Parathyroid adenoma (tissue), 2 donors: ENCODE data around the gene TNIP3.

Source experiments
- H2AFZ ChIP-seq: fragments of 300-600 bp; sonication (generic); one replicate; pipeline ENCODE4 v1.7.0; 2017; ENCODE audit warnings: antibody characterized with exemption, mild to moderate bottlenecking
- H3K27ac ChIP-seq: fragments of 300-600 bp; sonication (generic); one replicate; pipeline ENCODE4 v1.7.0; 2017
- H3K27me3 ChIP-seq: fragments of 300-600 bp; sonication (generic); one replicate; pipeline ENCODE4 v1.7.0; 2017; ENCODE audit warnings: low read length; ENCODE audit not compliant: control insufficient read depth, insufficient read depth
- H3K36me3 ChIP-seq: fragments of 300-600 bp; sonication (generic); one replicate; pipeline ENCODE4 v1.7.0; 2017; ENCODE audit warnings: low read length; ENCODE audit not compliant: control insufficient read depth, insufficient read depth
- H3K4me1 ChIP-seq: fragments of 300-600 bp; sonication (generic); one replicate; pipeline ENCODE4 v1.7.0; 2017; ENCODE audit warnings: control low read depth
- H3K4me2 ChIP-seq: fragments of 300-600 bp; sonication (generic); one replicate; pipeline ENCODE4 v1.7.0; 2017; ENCODE audit warnings: low read length
- H3K4me3 ChIP-seq: fragments of 300-600 bp; sonication (generic); one replicate; pipeline ENCODE4 v1.7.0; 2017; ENCODE audit warnings: low read depth, low read length
- H3K79me2 ChIP-seq: fragments of 300-600 bp; sonication (generic); one replicate; pipeline ENCODE4 v1.7.0; 2017; ENCODE audit warnings: control low read depth
- H3K9ac ChIP-seq: fragments of 300-600 bp; sonication (generic); one replicate; pipeline ENCODE4 v1.7.0; 2017; ENCODE audit warnings: mild to moderate bottlenecking
- H3K9me3 ChIP-seq: fragments of 300-600 bp; sonication (generic); one replicate; pipeline ENCODE4 v1.7.0; 2017; ENCODE audit warnings: low read length; ENCODE audit not compliant: control insufficient read depth
- TF ChIP-seq, protein P1 (sequence below): fragments of 300-600 bp; sonication (generic); IDR thresholded peaks from one replicate; pipeline ENCODE4 v1.7.0; 2017; ENCODE audit warnings: antibody characterized with exemption, mild to moderate bottlenecking
- donor health status: primary hyperparathyroidism.

Gene TNIP3

DNA sequence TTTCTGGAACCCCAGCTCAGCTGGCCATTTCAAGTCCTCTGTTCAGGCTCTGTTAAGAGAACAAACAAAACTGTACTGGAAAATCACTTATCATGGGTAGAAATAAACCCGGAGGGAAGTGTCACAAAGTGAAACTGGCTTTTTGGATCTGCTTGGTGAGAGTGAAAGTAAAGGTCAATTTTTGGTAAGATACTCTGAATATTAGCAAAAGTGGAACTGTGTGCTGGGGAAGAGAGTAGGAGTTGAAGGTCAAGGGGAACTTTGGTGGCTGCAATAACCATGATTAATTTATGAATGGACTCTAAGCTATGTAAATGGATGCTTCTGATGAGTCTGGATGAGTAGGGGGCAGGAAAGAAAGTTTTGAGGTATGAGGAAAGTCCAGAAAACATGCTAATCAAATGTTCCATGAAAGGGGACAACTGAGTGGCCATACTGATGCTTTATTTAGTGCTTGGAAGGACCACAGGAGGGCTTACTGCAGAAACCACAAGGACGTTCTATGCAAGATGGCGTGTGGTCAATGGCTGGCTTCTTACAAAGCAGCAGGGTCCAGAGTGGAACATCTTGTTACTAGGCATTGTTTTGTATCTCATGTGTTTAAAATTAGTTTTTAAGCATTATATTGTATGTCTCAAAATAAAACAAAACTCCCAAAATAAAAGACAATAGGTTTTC, 36.8 kb upstream of the TNIP3 start:
- Histone ChIP-seq H3K4me1 (no peaks in the 10 kb centered on the region), H3K9ac (no peak overlapping the region), H2AFZ (no peak overlapping the region), H3K4me3 (no peak overlapping the region), H3K27ac (no peak overlapping the region), H3K79me2 (no peaks in the 10 kb centered on the region), H3K27me3 (no peaks in the 10 kb centered on the region), H3K4me2 (no peak overlapping the region), H3K36me3 (no peaks in the 10 kb centered on the region), H3K9me3 (no peaks in the 10 kb centered on the region)
- TF ChIP-seq, protein P1, sequence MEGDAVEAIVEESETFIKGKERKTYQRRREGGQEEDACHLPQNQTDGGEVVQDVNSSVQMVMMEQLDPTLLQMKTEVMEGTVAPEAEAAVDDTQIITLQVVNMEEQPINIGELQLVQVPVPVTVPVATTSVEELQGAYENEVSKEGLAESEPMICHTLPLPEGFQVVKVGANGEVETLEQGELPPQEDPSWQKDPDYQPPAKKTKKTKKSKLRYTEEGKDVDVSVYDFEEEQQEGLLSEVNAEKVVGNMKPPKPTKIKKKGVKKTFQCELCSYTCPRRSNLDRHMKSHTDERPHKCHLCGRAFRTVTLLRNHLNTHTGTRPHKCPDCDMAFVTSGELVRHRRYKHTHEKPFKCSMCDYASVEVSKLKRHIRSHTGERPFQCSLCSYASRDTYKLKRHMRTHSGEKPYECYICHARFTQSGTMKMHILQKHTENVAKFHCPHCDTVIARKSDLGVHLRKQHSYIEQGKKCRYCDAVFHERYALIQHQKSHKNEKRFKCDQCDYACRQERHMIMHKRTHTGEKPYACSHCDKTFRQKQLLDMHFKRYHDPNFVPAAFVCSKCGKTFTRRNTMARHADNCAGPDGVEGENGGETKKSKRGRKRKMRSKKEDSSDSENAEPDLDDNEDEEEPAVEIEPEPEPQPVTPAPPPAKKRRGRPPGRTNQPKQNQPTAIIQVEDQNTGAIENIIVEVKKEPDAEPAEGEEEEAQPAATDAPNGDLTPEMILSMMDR, result no peak

DNA sequence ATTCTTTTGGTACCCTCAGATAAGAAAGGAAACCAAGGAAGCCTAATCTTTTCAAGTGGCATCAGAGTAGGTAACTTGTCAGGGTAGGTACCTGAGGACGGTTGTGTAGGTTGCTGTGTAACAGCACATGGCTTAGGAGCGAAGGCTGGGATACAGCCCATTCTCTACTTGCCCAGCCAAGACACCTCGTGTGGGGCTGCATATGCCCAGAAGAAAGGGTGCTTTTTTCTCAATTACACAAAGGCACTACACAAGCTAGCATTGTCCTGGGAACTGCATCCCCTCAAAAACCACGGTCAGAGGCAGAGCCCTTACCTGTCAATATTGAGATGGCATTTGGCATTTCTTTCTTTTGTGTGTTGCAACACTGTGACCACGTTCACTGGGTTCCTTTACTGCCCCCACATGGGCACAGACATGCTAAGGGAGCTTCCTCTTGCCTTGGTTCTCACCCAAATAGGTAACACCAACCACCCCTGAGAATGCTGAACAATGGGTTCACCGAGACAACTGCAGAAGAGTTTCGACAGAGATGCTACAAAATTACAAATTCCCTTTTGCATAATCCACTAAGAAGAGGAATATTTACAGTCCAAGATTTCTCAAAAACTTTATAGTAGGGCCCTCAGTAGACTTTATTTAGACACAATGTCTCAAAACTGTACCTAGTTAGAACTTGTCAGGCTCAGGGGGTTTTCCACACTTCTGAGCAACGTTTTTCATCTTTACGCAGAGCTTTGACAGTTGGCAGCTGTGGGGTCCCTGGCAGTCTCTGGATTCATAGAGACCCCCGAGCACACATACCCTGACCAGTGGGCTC, 35.8 kb upstream of the TNIP3 start:
- no peaks in the 10 kb centered on the region for H3K36me3 ChIP-seq
- H3K9me3 ChIP-seq, result no peaks in the 10 kb centered on the region
- H3K4me1 ChIP-seq, result no peaks in the 10 kb centered on the region
- TF ChIP-seq, protein P1, result no peak
- H3K27ac ChIP-seq, result no peak overlapping the region
- H3K9ac ChIP-seq, result no peak overlapping the region
- no peaks in the 10 kb centered on the region for H3K27me3 ChIP-seq
- H3K79me2 ChIP-seq, result no peaks in the 10 kb centered on the region
- H3K4me3 ChIP-seq, result no peak overlapping the region
- H2AFZ ChIP-seq, result no peak overlapping the region
- H3K4me2 ChIP-seq, result no peak overlapping the region

DNA sequence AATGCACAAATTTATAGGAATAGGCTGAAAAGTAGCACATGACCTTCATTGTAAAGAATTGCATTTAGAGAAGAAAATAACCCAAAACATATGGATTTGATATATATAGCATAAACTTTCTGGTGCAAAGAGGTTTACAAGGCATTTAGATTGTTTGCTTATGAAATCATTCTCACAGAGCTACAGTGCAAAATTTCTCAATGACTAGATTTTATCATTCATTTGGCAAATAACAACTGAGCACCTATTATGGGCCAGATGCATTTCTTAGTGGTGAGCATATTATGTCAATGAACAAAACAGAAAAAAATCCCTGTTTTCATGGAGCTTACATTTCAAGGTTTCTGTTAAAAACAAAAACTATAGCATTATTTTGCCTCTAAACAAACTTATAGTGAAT, 34.1 kb upstream of the TNIP3 start:
- H3K4me2 ChIP-seq, result no peak overlapping the region
- TF ChIP-seq, protein P1, result no peak
- H3K27ac ChIP-seq, result no peak overlapping the region
- no peak overlapping the region for H2AFZ ChIP-seq
- H3K79me2 ChIP-seq, result no peaks in the 10 kb centered on the region
- H3K4me1 ChIP-seq, result no peaks in the 10 kb centered on the region
- no peaks in the 10 kb centered on the region for H3K36me3 ChIP-seq
- no peak overlapping the region for H3K9ac ChIP-seq
- H3K9me3 ChIP-seq, result no peaks in the 10 kb centered on the region
- H3K27me3 ChIP-seq, result no peaks in the 10 kb centered on the region
- no peak overlapping the region for H3K4me3 ChIP-seq

DNA sequence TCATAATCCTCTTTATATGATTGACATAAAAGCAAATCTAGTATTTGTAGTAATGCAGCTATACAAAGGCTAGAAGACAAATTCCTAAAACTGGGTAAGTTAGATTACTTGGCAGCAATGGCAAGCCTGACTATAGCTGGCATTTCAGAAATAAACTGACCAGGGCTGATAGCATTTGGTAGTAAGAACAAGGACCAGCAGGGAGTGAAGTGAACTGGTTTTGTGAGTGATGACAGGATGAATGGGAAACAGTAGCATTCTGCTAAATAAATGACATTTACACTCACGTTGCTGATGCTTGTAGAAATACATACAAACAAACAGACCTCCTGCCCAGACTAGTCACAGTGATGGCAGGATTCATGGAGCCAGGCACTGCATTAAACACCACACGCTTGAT, 31.5 kb upstream of the TNIP3 start:
- no peak overlapping the region for H3K27ac ChIP-seq
- H3K9ac ChIP-seq, result no peak overlapping the region
- TF ChIP-seq, protein P1, result no peak
- no peak overlapping the region for H3K4me2 ChIP-seq
- no peaks in the 10 kb centered on the region for H3K36me3 ChIP-seq
- no peaks in the 10 kb centered on the region for H3K79me2 ChIP-seq
- no peaks in the 10 kb centered on the region for H3K4me1 ChIP-seq
- no peak overlapping the region for H2AFZ ChIP-seq
- H3K9me3 ChIP-seq, result no peaks in the 10 kb centered on the region
- H3K27me3 ChIP-seq, result no peaks in the 10 kb centered on the region
- no peak overlapping the region for H3K4me3 ChIP-seq
